ENCODE data around the gene CA11.
A peak's percentile ranks its signal among the peaks of the same experiment; 100 is the strongest.

CA11 gene

GRCh38 chr19:48676487-48676886 lies 30.5 kb upstream of the CA11 start:
- H3K27ac ChIP-seq (ENCODE audit: low read depth, low read length), result no peak overlapping the region
- H3K4me3 ChIP-seq (ENCODE audit: low read length), result no peak overlapping the region
- no peaks in the 10 kb centered on the region for H3K27me3 ChIP-seq (ENCODE audit: control insufficient read depth, low read length)
- H3K4me2 ChIP-seq (ENCODE audit: low read length), result no peak overlapping the region
- H3K9me3 ChIP-seq (ENCODE audit: control insufficient read depth, insufficient read depth, low read length), result no peaks in the 10 kb centered on the region
- TF ChIP-seq EZH2phosphoT487 (IDR thresholded peaks at IDR 0.05; ENCODE audit: borderline replicate concordance, low read length) (no peak), CTCF (IDR thresholded peaks at IDR 0.05; ENCODE audit: low read depth, low read length, poor library complexity, severe bottlenecking) (no peak)
- H3F3A ChIP-seq (ENCODE audit: control insufficient read depth, insufficient read depth), result no peaks in the 10 kb centered on the region
- no peaks in the 10 kb centered on the region for H3K36me3 ChIP-seq (ENCODE audit: control insufficient read depth, low read length)
- no peaks in the 10 kb centered on the region for H3K9me2 ChIP-seq (replicated peaks; ENCODE audit: control insufficient read depth, low read length)
- peaks cover 9% of the 10 kb centered on the region for H3K4me1 ChIP-seq (ENCODE audit: control insufficient read depth, low read length)
- H4K20me1 ChIP-seq (ENCODE audit: control insufficient read depth, insufficient read depth, low read depth, low read length), result no peaks in the 10 kb centered on the region
- no peaks in the 10 kb centered on the region for H3K79me2 ChIP-seq (ENCODE audit: control insufficient read depth, low read length)

- Histone ChIP-seq H3F3A (ENCODE audit: control insufficient read depth, insufficient read depth) (no peaks in the 10 kb centered on the region), H3K4me1 (ENCODE audit: control insufficient read depth, low read length) (peaks cover 9% of the 10 kb centered on the region), H3K4me3 (ENCODE audit: low read length) (no peak overlapping the region), H3K36me3 (ENCODE audit: control insufficient read depth, low read length) (no peaks in the 10 kb centered on the region), H3K4me2 (ENCODE audit: low read length) (peak overlapping the region; percentile 45), H3K27ac (ENCODE audit: low read depth, low read length) (no peak overlapping the region), H4K20me1 (ENCODE audit: control insufficient read depth, insufficient read depth, low read depth, low read length) (no peaks in the 10 kb centered on the region), H3K9me3 (ENCODE audit: control insufficient read depth, insufficient read depth, low read length) (no peaks in the 10 kb centered on the region), H3K27me3 (ENCODE audit: control insufficient read depth, low read length) (no peaks in the 10 kb centered on the region), H3K79me2 (ENCODE audit: control insufficient read depth, low read length) (no peaks in the 10 kb centered on the region), H3K9me2 (replicated peaks; ENCODE audit: control insufficient read depth, low read length) (no peaks in the 10 kb centered on the region)
- peak; percentile 94 for TF ChIP-seq CTCF (IDR thresholded peaks at IDR 0.05; ENCODE audit: low read depth, low read length, poor library complexity, severe bottlenecking)
- no peak for TF ChIP-seq EZH2phosphoT487 (IDR thresholded peaks at IDR 0.05; ENCODE audit: borderline replicate concordance, low read length)
Measured at GRCh38 chr19:48674921-48675824, 29.2 kb upstream of the CA11 start.

GRCh38 chr19:48674216-48674809 lies 28.3 kb upstream of the CA11 start:
- Histone ChIP-seq H3K9me3 (ENCODE audit: control insufficient read depth, insufficient read depth, low read length) (peaks cover 5% of the 10 kb centered on the region; the same call in 1 of the 2 replicates), H3K4me1 (ENCODE audit: control insufficient read depth, low read length) (peaks cover 9% of the 10 kb centered on the region), H3K79me2 (ENCODE audit: control insufficient read depth, low read length) (no peaks in the 10 kb centered on the region), H3K4me3 (ENCODE audit: low read length) (no peak overlapping the region), H3K36me3 (ENCODE audit: control insufficient read depth, low read length) (no peaks in the 10 kb centered on the region), H4K20me1 (ENCODE audit: control insufficient read depth, insufficient read depth, low read depth, low read length) (no peaks in the 10 kb centered on the region), H3K27me3 (ENCODE audit: control insufficient read depth, low read length) (no peaks in the 10 kb centered on the region), H3F3A (ENCODE audit: control insufficient read depth, insufficient read depth) (no peaks in the 10 kb centered on the region), H3K9me2 (replicated peaks; ENCODE audit: control insufficient read depth, low read length) (no peaks in the 10 kb centered on the region), H3K27ac (ENCODE audit: low read depth, low read length) (no peak overlapping the region), H3K4me2 (ENCODE audit: low read length) (no peak overlapping the region)
- TF ChIP-seq EZH2phosphoT487 (IDR thresholded peaks at IDR 0.05; ENCODE audit: borderline replicate concordance, low read length), result no peak
- TF ChIP-seq CTCF (IDR thresholded peaks at IDR 0.05; ENCODE audit: low read depth, low read length, poor library complexity, severe bottlenecking), result no peak
